A673 (cell line): ENCODE measurements around the gene PLIN3.
"Not testable (repeated sequence)": the region's sequence is repeated elsewhere in the genome, so short reads cannot be mapped to it uniquely, and the experiment has no call there.

Experiments used
- CTCF ChIP-seq: fragments of 300-800, 200-600 bp; sonication (generic); conservative IDR thresholded peaks from 2 replicates; pipeline ENCODE4 v1.5.1; 2017; ENCODE audit warnings: low read depth, mild to moderate bottlenecking, antibody characterized with exemption, low read length, moderate library complexity, mixed read lengths
- EZH2 ChIP-seq: fragments of 200-600 bp; sonication (generic); IDR thresholded peaks from 2 replicates; pipeline ENCODE4 v1.6.1; 2017; ENCODE audit warnings: borderline replicate concordance, low read depth, mild to moderate bottlenecking, mixed read lengths, antibody characterized with exemption, low read length; ENCODE audit not compliant: poor library complexity, severe bottlenecking

DNA sequence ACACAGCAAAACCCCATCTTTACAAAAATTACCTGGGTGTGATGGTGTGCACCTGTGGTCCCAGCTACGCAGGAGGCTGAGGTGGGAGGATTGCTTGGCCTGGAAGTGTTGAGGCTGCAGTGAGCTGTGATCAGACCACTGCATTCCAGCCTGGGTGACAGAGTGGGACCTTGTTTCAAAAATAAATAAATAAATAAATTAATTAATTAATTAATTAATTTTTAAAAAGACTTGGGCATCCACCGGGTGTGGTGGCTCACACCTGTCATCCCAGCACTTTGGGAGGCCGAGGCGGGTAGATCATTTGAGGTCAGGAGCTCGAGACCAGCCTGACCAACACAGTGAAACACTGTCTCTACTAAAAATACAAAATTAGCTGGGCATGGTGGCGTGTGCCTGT is 62.3 kb downstream of the PLIN3 start:
- not testable (repeated sequence) for TF ChIP-seq CTCF, EZH2
